ENCODE results near the gene ARID3A. TPM values are rescaled to one million over a fixed set of nuclear protein-coding genes. Genes with fewer than 3 reads are reported as not detected.

Gene ARID3A
- total and polyA plus RNA-seq, 2 of the 4 experiments (the other 2 are of a cell fraction) = 16.0 to 23.1 TPM

- Histone ChIP-seq H2AFZ (replicated peaks; ENCODE audit: low read length, poor library complexity) (no peak overlapping the region), H4K91ac (ENCODE audit: insufficient read depth, low read depth, low read length) (peak overlapping the region; percentile 62), H3K27ac (ENCODE audit: insufficient read depth, low read length) (peak overlapping the region; percentile 23; the same call in 1 of the 2 replicates), H2AK9ac (replicated peaks; ENCODE audit: low read depth, low read length, poor library complexity) (peak overlapping the region; percentile 82), H3K4ac (ENCODE audit: low read depth, low read length) (peak overlapping the region; percentile 4), H4K8ac (ENCODE audit: low read depth in 2 of 2, low read length in 2 of 2) (peak overlapping the region; percentile 51 to 65; a peak in 2 of 4 replicates), H2BK5ac (ENCODE audit: low read depth, low read length, poor library complexity, severe bottlenecking) (peak overlapping the region; percentile 60), H3K23ac (ENCODE audit: low read depth, low read length) (no peak overlapping the region), H3K14ac (replicated peaks; ENCODE audit: low read depth, low read length) (peak overlapping the region; percentile 1; the same call in 1 of the 2 replicates), H3K36me3 (ENCODE audit: control insufficient read depth, insufficient read depth, low read length) (peaks cover 48% of the 10 kb centered on the region), H3K9me3 (ENCODE audit: control insufficient read depth, insufficient read depth, low read length) (no peaks in the 10 kb centered on the region), H3K9me1 (ENCODE audit: insufficient read depth, low read length) (peaks cover 17% of the 10 kb centered on the region), H2BK15ac (ENCODE audit: low read depth, low read length) (0 out of 3 replicates have a peak overlapping the region, but pooled peaks have one; percentile 40), H2BK20ac (ENCODE audit: low read depth, low read length) (no peak overlapping the region), H3K4me1 (ENCODE audit: control insufficient read depth, insufficient read depth, low read length) (peaks cover 9% of the 10 kb centered on the region; the same call in 1 of the 2 replicates), H2BK120ac (ENCODE audit: low read depth, low read length) (0 out of 2 replicates have a peak overlapping the region, but pooled peaks have one; percentile 14), H3K27me3 (ENCODE audit: control insufficient read depth, insufficient read depth, low read length) (no peaks in the 10 kb centered on the region), H4K5ac (ENCODE audit: low read depth, low read length) (no peak overlapping the region), H3K4me2 (ENCODE audit: low read depth, low read length) (no peak overlapping the region; the same call in 1 of the 2 replicates), H3K18ac (ENCODE audit: low read depth, low read length) (no peak overlapping the region), H3K79me1 (ENCODE audit: low read depth in 1 of 2, low read length in 2 of 2) (peaks cover 17 to 78% of the 10 kb centered on the region in 2 experiments), H3K9ac (ENCODE audit: low read depth, low read length) (no peak overlapping the region; the same call in 1 of the 2 replicates), H3K56ac (ENCODE audit: extremely low read depth, insufficient read depth, low read length) (no peak overlapping the region), H3K4me3 (ENCODE audit: insufficient read depth, low read depth, low read length) (no peak overlapping the region), H2AK5ac (ENCODE audit: low read depth, low read length) (peak overlapping the region; percentile 96), H4K20me1 (ENCODE audit: insufficient read depth, low read length) (peaks cover 91% of the 10 kb centered on the region)
- ATAC-seq (ENCODE audit: low read depth) = no peak
- ChIA-PET CTCF (no interaction called here), POLR2A (ENCODE audit: unreplicated experiment) (no interaction called here)
- BruUV-seq (replicated peaks) = no TSS peak
- in situ Hi-C loops (cut with MboI; ENCODE audit: low sequenced_read_pairs) = no loop called here
- 90% methylated on average over 34 of the region's 45 CpGs; no CpG with 5 or more reads in 1 of the 2 experiments for WGBS, 2 experiments (ENCODE audit: extremely low coverage in 2 of 2, insufficient read length in 1 of 2)
- TF ChIP-seq RAD21 (IDR thresholded peaks at IDR 0.05; ENCODE audit: low read length) = no peak
- no peak for TF ChIP-seq POLR2A (IDR thresholded peaks at IDR 0.05; ENCODE audit: low read depth, low read length)
- no peak for TF ChIP-seq RFX5 (IDR thresholded peaks at IDR 0.05; ENCODE audit: low read depth, low read length)
- no peak for TF ChIP-seq MAFK (IDR thresholded peaks at IDR 0.05; ENCODE audit: low read depth, low read length)
- no peak for TF ChIP-seq CEBPB (IDR thresholded peaks at IDR 0.05; ENCODE audit: low read depth, low read length)
- no peak for TF ChIP-seq MAZ (IDR thresholded peaks at IDR 0.05; ENCODE audit: borderline replicate concordance, low read depth, low read length)
- TF ChIP-seq FOS (IDR thresholded peaks at IDR 0.05; ENCODE audit: low read depth, low read length) = no peak
- TF ChIP-seq CTCF (conservative IDR thresholded peaks at IDR 0.05; ENCODE audit: low read depth, low read length) = no peak
- no peak for TF ChIP-seq NFE2L2 (IDR thresholded peaks at IDR 0.05; ENCODE audit: low read depth, low read length)
- no peak for TF ChIP-seq MXI1 (IDR thresholded peaks at IDR 0.05; ENCODE audit: borderline replicate concordance, low read depth, low read length)
- TF ChIP-seq BHLHE40 (IDR thresholded peaks at IDR 0.05; ENCODE audit: low read depth, low read length) = no peak
- dilution Hi-C loops (cut with HindIII; ENCODE audit: low sequenced_read_pairs, unreplicated experiment) = no loop called here
- DNase-seq = no peak
- intact Hi-C loops (cut with micrococcal nuclease) = no loop called here
These were observed 15.7 kb downstream of the ARID3A start for GRCh38 chr19:941292-942132.

All from IMR-90 (cell line).